Measurements from ENCODE around the gene AOC2.

DNA sequence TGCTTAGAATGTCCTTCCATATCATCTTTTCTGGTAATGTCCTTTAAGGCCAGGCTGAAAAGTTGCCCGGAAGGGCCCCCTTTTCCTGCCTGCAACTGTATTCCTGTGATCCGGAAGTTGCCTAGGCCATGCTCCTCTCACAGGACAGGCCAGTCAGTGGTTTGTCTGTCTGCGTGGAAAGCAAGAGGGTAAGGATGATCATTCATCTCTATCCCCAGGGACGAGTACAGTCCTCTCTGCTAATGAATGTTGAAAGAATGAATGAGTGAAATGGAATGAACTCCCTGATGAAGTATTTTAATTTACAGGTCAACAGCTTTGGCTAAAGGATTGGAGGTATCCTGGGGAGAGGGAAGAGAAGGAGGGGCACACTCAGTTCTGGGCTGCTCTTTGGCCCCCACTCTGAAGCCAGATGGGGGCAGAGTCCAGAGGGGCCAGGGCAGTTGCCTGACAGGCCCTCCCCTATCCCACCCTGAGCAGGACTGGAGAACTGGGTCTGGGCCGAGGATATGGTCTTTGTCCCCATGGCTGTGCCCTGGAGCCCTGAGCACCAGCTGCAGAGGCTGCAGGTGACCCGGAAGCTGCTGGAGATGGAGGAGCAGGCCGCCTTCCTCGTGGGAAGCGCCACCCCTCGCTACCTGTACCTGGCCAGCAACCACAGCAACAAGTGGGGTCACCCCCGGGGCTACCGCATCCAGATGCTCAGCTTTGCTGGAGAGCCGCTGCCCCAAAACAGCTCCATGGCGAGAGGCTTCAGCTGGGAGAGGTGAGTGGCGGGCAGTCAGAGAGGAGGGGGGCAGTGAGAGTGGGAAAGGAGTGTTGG lies 9.8 kb downstream of the AOC2 start:
- TF ChIP-seq ZNF274 (IDR thresholded peaks at IDR 0.05; ENCODE audit: low read depth, low read length) (no peak), YY1 (IDR thresholded peaks at IDR 0.05; ENCODE audit: insufficient read depth, insufficient read length) (no peak)
